Caco-2 (cell line): Measurements from ENCODE around the gene CTSH. TPM values are rescaled to one million over a fixed set of nuclear protein-coding genes. Genes with fewer than 3 reads are reported as not detected.

ENCODE experiments used
- BruUV-seq: library from RNA; stranded (reverse); fragments of 400-500 nt; replicated peaks from 2 replicates; lab custom pipeline; 2021; lab: Mats Ljungman, UMichigan
- CTCF ChIA-PET: fragments of 300-600 bp; sonication (Branson Sonifier 250); formaldehyde crosslinking; loops from one replicate; lab custom pipeline; 2022; ENCODE audit warnings: antibody characterized with exemption; lab: Charles Lee
- POLR2A ChIA-PET: fragments of 300-600 bp; sonication (Branson Sonifier 250); formaldehyde crosslinking; loops from one replicate; lab custom pipeline; 2022; ENCODE audit warnings: antibody characterized with exemption; lab: Charles Lee
- DNase-seq, 2 experiments: peaks; one replicate each; pipeline versions ENCODE4 v3.0.0 to v3.0.0-alpha.2; 2020 to 2022
- H3K27me3 ChIP-seq: replicated peaks from 2 replicates; pipeline ENCODE4 v1.6.0; 2011; ENCODE audit warnings: low read length; ENCODE audit not compliant: control insufficient read depth, insufficient read depth
- H3K36me3 ChIP-seq: 2 replicates; pipeline ENCODE4 v1.5.1; 2011; ENCODE audit warnings: low read length; ENCODE audit not compliant: control insufficient read depth, insufficient read depth
- H3K4me1 ChIP-seq: fragments of 250-450 bp; sonication (Bioruptor Pico); 2 replicates; pipeline ENCODE4 v1.5.1; 2020; ENCODE audit warnings: mild to moderate bottlenecking
- H3K4me3 ChIP-seq: 2 replicates; pipeline ENCODE4 v1.5.1; 2011; ENCODE audit warnings: low read depth, mild to moderate bottlenecking, control low read depth, low read length
- H3K9me3 ChIP-seq: fragments of 250-450 bp; sonication (Bioruptor Pico); 2 replicates; pipeline ENCODE4 v1.5.1; 2020; ENCODE audit warnings: mild to moderate bottlenecking, moderate library complexity
- H3K27ac Mint-ChIP-seq: one replicate; pipeline ENCODE4 v1.8.0; 2022; ENCODE audit warnings: mixed read lengths; ENCODE audit not compliant: unreplicated experiment
- H3K27me3 Mint-ChIP-seq: one replicate; pipeline ENCODE4 v1.8.0; 2022; ENCODE audit warnings: mixed read lengths; ENCODE audit not compliant: insufficient read depth, unreplicated experiment
- H3K36me3 Mint-ChIP-seq: one replicate; pipeline ENCODE4 v1.8.0; 2022; ENCODE audit warnings: mild to moderate bottlenecking, mixed read lengths; ENCODE audit not compliant: insufficient read depth, unreplicated experiment
- H3K4me1 Mint-ChIP-seq: one replicate; pipeline ENCODE4 v1.8.0; 2022; ENCODE audit warnings: low read depth, mixed read lengths; ENCODE audit not compliant: unreplicated experiment
- H3K4me3 Mint-ChIP-seq: one replicate; pipeline ENCODE4 v1.8.0; 2022; ENCODE audit warnings: mild to moderate bottlenecking, moderate library complexity, mixed read lengths; ENCODE audit not compliant: unreplicated experiment
- H3K9me3 Mint-ChIP-seq: one replicate; pipeline ENCODE4 v1.8.0; 2022; ENCODE audit warnings: mixed read lengths; ENCODE audit not compliant: unreplicated experiment
- intact Hi-C: fragments of 100-400 bp; cut with micrococcal nuclease; formaldehyde crosslinking; loops from one replicate; pipeline ENCODE4 v1.10.0; 2022; ENCODE audit not compliant: unreplicated experiment
- total RNA-seq: library from RNA; stranded (reverse); gene quantifications from 2 replicates; pipeline ENCODE4 v1.2.3, GENCODE V29; 2022
- TF ChIP-seq, protein P1 (sequence below), 2 experiments: fragments of 200-600 bp in 1 of 2; IDR thresholded peaks; 1 replicate in 1 of 2; 2 replicates in 1 of 2; pipeline versions ENCODE4 v1.5.1 to v1.8.0; 2011 to 2022; ENCODE audit warnings: antibody characterized with exemption in 1 of 2, control low read depth in 1 of 2, inconsistent platforms in 1 of 2, low read depth in 1 of 2, low read length in 1 of 2, mild to moderate bottlenecking in 1 of 2, moderate library complexity in 1 of 2; ENCODE audit not compliant: insufficient read depth in 1 of 2, severe bottlenecking in 1 of 2, unreplicated experiment in 1 of 2

The CTSH gene
- total RNA-seq, 1 experiment from 2014 or later = 183 TPM

DNA sequence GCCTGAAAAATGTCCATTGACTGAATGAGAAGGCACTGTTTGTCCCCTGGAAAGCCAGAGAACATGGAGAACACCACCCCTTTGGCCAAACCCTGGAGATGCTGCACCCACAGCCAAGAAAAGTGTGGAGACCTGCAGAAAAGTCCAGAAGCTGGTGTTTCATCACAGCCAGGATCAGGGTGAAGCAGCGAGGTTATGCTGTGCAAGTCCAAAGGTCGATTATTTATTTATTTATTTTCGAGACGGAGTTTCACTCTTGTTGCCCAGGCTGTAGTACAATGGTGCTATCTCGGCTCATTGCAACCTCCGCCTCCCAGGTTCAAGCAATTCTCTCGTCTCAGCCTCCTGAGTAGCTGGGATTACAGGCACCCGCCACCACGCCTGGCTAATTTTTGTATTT, 5.5 kb upstream of the CTSH start:
- Mint-ChIP-seq H3K27ac (no peak overlapping the region), H3K27me3 (no peaks in the 10 kb centered on the region), H3K36me3 (no peaks in the 10 kb centered on the region), H3K4me1 (peaks cover 31% of the 10 kb centered on the region), H3K4me3 (no peak overlapping the region), H3K9me3 (no peaks in the 10 kb centered on the region)
- Histone ChIP-seq H3K36me3 (no peaks in the 10 kb centered on the region), H3K4me1 (peaks cover 28% of the 10 kb centered on the region), H3K4me3 (no peak overlapping the region), H3K27me3 (no peaks in the 10 kb centered on the region), H3K9me3 (no peaks in the 10 kb centered on the region)
- TF ChIP-seq, protein P1, sequence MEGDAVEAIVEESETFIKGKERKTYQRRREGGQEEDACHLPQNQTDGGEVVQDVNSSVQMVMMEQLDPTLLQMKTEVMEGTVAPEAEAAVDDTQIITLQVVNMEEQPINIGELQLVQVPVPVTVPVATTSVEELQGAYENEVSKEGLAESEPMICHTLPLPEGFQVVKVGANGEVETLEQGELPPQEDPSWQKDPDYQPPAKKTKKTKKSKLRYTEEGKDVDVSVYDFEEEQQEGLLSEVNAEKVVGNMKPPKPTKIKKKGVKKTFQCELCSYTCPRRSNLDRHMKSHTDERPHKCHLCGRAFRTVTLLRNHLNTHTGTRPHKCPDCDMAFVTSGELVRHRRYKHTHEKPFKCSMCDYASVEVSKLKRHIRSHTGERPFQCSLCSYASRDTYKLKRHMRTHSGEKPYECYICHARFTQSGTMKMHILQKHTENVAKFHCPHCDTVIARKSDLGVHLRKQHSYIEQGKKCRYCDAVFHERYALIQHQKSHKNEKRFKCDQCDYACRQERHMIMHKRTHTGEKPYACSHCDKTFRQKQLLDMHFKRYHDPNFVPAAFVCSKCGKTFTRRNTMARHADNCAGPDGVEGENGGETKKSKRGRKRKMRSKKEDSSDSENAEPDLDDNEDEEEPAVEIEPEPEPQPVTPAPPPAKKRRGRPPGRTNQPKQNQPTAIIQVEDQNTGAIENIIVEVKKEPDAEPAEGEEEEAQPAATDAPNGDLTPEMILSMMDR (IDR thresholded peaks at IDR 0.05; ENCODE audit: insufficient read depth in 1 of 2, low read depth in 1 of 2, low read length in 1 of 2, severe bottlenecking in 1 of 2, unreplicated experiment in 1 of 2) = no peak
- ChIA-PET CTCF (interaction anchor here (0.6 to 2.4 kb wide), 2 partner anchors 29 to 1015 kb away, joined by 3 to 15 read pairs; no protein-coding TSS in a partner anchor), POLR2A (no interaction called here)
- DNase-seq = peak in 1 of 2 experiments; percentile 20
- intact Hi-C loops = no loop called here
- BruUV-seq = no TSS peak

DNA sequence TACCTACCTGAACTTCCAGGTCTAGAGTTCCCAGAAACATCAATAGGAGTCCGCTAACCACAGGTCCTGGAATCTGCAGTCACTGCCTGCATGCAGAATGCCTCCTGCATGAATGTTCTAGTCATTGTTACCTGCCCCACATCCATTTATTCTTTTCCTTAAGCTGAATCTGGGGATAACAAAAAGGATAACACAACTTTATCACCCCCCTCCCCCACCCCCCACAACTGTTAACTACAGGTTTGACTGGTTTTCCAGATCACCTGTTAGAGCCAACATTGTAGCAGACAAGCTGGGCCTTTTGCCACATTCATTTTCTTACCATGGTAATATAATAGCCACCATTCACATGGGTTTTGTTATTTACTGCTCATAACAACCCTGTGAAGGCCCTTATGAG, 4.6 kb upstream of the CTSH start:
- peaks cover 28% of the 10 kb centered on the region for H3K4me1 ChIP-seq
- no peak overlapping the region for H3K27ac Mint-ChIP-seq
- intact Hi-C loops = no loop called here

DNA sequence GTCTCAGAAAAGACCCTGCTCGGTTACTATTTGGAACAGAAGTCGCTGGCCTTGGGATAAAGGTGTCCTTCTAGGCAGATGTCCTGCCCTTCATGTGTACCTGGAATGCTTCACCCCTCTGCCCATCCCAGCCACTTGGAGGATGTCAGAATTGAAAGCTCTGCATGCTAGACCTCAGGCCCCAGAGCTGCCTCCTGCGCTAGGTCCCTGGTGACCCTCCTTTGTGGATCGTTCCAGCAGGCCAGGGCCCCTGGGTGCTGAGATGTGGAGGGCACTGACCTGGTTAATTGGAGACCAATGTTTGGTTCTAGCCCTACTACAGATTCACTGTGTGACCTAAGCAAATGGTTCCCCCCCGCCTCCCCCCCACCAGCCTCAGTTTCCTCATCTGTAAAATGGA, 2.7 kb upstream of the CTSH start:
- Histone ChIP-seq H3K4me1 (peaks cover 40% of the 10 kb centered on the region), H3K27me3 (no peaks in the 10 kb centered on the region), H3K9me3 (no peaks in the 10 kb centered on the region), H3K36me3 (no peaks in the 10 kb centered on the region), H3K4me3 (no peak overlapping the region)
- no peaks in the 10 kb centered on the region for H3K27me3 Mint-ChIP-seq
- H3K9me3 Mint-ChIP-seq = no peaks in the 10 kb centered on the region
- TF ChIP-seq, protein P1 (IDR thresholded peaks at IDR 0.05; ENCODE audit: insufficient read depth in 1 of 2, low read depth in 1 of 2, low read length in 1 of 2, severe bottlenecking in 1 of 2, unreplicated experiment in 1 of 2) = no peak
- no peak overlapping the region for H3K4me3 Mint-ChIP-seq
- ChIA-PET POLR2A (no interaction called here), CTCF (no interaction called here)
- intact Hi-C loops = no loop called here
- no TSS peak for BruUV-seq
- H3K36me3 Mint-ChIP-seq = peaks cover 6% of the 10 kb centered on the region
- no peak for DNase-seq
- no peak overlapping the region for H3K27ac Mint-ChIP-seq
- peaks cover 26% of the 10 kb centered on the region for H3K4me1 Mint-ChIP-seq

More for the DNA sequence above, 4.6 kb upstream of the CTSH start:
- peaks cover 31% of the 10 kb centered on the region for H3K4me1 Mint-ChIP-seq
- Histone ChIP-seq H3K36me3 (no peaks in the 10 kb centered on the region), H3K27me3 (no peaks in the 10 kb centered on the region), H3K9me3 (no peaks in the 10 kb centered on the region), H3K4me3 (no peak overlapping the region)
- BruUV-seq = no TSS peak
- ChIA-PET CTCF (interaction anchor here (0.7 to 2.4 kb wide), 2 partner anchors 30 to 42 kb away, joined by 3 to 15 read pairs; no protein-coding TSS in a partner anchor), POLR2A (no interaction called here)
- DNase-seq = no peak
- H3K9me3 Mint-ChIP-seq = no peaks in the 10 kb centered on the region
- H3K4me3 Mint-ChIP-seq = no peak overlapping the region
- H3K36me3 Mint-ChIP-seq = no peaks in the 10 kb centered on the region
- TF ChIP-seq, protein P1 (IDR thresholded peaks at IDR 0.05; ENCODE audit: insufficient read depth in 1 of 2, low read depth in 1 of 2, low read length in 1 of 2, severe bottlenecking in 1 of 2, unreplicated experiment in 1 of 2) = no peak
- no peaks in the 10 kb centered on the region for H3K27me3 Mint-ChIP-seq
